ENCODE data around the gene RFC3. TPM values are rescaled to one million over a fixed set of nuclear protein-coding genes. Genes with fewer than 3 reads are reported as not detected.
A peak's percentile ranks its signal among the peaks of the same experiment; 100 is the strongest.

RFC3 gene
- total RNA-seq, 1 experiment from 2014 or later, result 19.0 TPM

DNA sequence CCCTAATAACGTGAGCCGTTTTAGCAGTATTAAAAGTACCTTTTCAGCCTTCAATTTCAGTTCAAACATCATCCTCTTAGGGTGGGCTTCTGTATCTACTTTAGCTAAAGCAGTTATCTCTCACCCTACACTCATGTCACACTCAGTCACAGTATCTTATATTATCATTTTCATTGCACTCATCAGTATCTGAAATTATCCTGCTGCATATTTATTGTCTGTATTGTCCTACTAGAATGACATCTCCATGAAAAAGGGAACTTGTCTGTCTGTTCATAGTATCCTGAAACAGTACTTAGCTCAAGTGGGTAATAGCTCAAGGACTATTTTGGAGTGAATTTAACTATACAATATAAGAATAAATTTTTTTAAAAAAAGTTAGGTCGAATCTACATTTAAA is 19.9 kb upstream of the RFC3 start:
- POLR2A ChIA-PET, result no interaction called here
- in situ Hi-C loops (cut with HindIII; ENCODE audit: low pct_unique_long_range_greater_than_20kb, low sequenced_read_pairs) (no loop called here), intact Hi-C loops (cut with micrococcal nuclease; ENCODE audit: unreplicated experiment) (no loop called here)
- Histone ChIP-seq H3K4me3 (ENCODE audit: low read depth in 2 of 2, low read length in 2 of 2) (no peak overlapping the region), H3K9me3 (ENCODE audit: control insufficient read depth, insufficient read depth, low read depth, low read length) (no peaks in the 10 kb centered on the region), H3K4me1 (ENCODE audit: control insufficient read depth, insufficient read depth, low read length) (no peaks in the 10 kb centered on the region; the same call in 1 of the 2 replicates), H3K27me3 (ENCODE audit: control insufficient read depth, insufficient read depth, low read length) (no peaks in the 10 kb centered on the region), H3K36me3 (ENCODE audit: control insufficient read depth, insufficient read depth, low read length) (no peaks in the 10 kb centered on the region), H3K27ac (ENCODE audit: low read length) (no peak overlapping the region)
- no TSS peak for BruUV-seq (replicated peaks)
- DNase-seq (ENCODE audit: low read depth, low spot score) (no peak), ATAC-seq (no peak)
- no peak for TF ChIP-seq TCF7L2 (IDR thresholded peaks at IDR 0.05; ENCODE audit: low read depth, low read length)
- TF ChIP-seq REST (IDR thresholded peaks at IDR 0.05; ENCODE audit: insufficient read depth in 1 of 2, low read depth in 2 of 2, low read length in 1 of 2), result no peak
- TF ChIP-seq, protein P1, sequence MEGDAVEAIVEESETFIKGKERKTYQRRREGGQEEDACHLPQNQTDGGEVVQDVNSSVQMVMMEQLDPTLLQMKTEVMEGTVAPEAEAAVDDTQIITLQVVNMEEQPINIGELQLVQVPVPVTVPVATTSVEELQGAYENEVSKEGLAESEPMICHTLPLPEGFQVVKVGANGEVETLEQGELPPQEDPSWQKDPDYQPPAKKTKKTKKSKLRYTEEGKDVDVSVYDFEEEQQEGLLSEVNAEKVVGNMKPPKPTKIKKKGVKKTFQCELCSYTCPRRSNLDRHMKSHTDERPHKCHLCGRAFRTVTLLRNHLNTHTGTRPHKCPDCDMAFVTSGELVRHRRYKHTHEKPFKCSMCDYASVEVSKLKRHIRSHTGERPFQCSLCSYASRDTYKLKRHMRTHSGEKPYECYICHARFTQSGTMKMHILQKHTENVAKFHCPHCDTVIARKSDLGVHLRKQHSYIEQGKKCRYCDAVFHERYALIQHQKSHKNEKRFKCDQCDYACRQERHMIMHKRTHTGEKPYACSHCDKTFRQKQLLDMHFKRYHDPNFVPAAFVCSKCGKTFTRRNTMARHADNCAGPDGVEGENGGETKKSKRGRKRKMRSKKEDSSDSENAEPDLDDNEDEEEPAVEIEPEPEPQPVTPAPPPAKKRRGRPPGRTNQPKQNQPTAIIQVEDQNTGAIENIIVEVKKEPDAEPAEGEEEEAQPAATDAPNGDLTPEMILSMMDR (IDR thresholded peaks at IDR 0.05), result no peak
- no peak for TF ChIP-seq SIN3A (IDR thresholded peaks at IDR 0.05; ENCODE audit: borderline replicate concordance, insufficient read depth, low read depth, low read length)
- TF ChIP-seq POLR2AphosphoS5 (IDR thresholded peaks at IDR 0.05; ENCODE audit: low read depth, low read length), result no peak
- CTCF ChIA-PET, result interaction anchor here (0.7 kb wide), 1 partner anchor 76 kb away, joined by 3 read pairs; no protein-coding TSS in a partner anchor

GRCh38 chr13:33799950-33800592 is 17.9 kb upstream of the RFC3 start:
- H3K4me1 ChIP-seq (ENCODE audit: control insufficient read depth, insufficient read depth, low read length), result no peaks in the 10 kb centered on the region; the same call in 1 of the 2 replicates
- H3K9me3 ChIP-seq (ENCODE audit: control insufficient read depth, insufficient read depth, low read depth, low read length), result no peaks in the 10 kb centered on the region
- intact Hi-C loops (cut with micrococcal nuclease; ENCODE audit: unreplicated experiment), result loop anchor here (10.0 kb wide), 1 partner anchor 275 kb away; no protein-coding TSS in a partner anchor
- ChIA-PET POLR2A (no interaction called here), CTCF (interaction anchor here (0.6 kb wide), 1 partner anchor 274 kb away, joined by 3 read pairs; no protein-coding TSS in a partner anchor)
- H3K36me3 ChIP-seq (ENCODE audit: control insufficient read depth, insufficient read depth, low read length), result no peaks in the 10 kb centered on the region
- TF ChIP-seq TCF7L2 (IDR thresholded peaks at IDR 0.05; ENCODE audit: low read depth, low read length), result no peak
- no peak for TF ChIP-seq REST (IDR thresholded peaks at IDR 0.05; ENCODE audit: insufficient read depth in 1 of 2, low read depth in 2 of 2, low read length in 1 of 2)
- TF ChIP-seq, protein P1 (IDR thresholded peaks at IDR 0.05), result peak; percentile 53; the same call in 1 of the 2 replicates
- TF ChIP-seq POLR2AphosphoS5 (IDR thresholded peaks at IDR 0.05; ENCODE audit: low read depth, low read length), result no peak
- no peak for TF ChIP-seq SIN3A (IDR thresholded peaks at IDR 0.05; ENCODE audit: borderline replicate concordance, insufficient read depth, low read depth, low read length)
- no TSS peak for BruUV-seq (replicated peaks)
- ATAC-seq (no peak), DNase-seq (ENCODE audit: low read depth, low spot score) (no peak)
- in situ Hi-C loops (cut with HindIII; ENCODE audit: low pct_unique_long_range_greater_than_20kb, low sequenced_read_pairs), result no loop called here
- no peak overlapping the region for H3K4me3 ChIP-seq (ENCODE audit: low read depth in 2 of 2, low read length in 2 of 2)
- H3K27me3 ChIP-seq (ENCODE audit: control insufficient read depth, insufficient read depth, low read length), result no peaks in the 10 kb centered on the region
- no peak overlapping the region for H3K27ac ChIP-seq (ENCODE audit: low read length)

All from Panc1 (cell line).